Endothelial cell of umbilical vein (primary cell): ENCODE results near the gene PDE1C. TPM values are rescaled to one million over a fixed set of nuclear protein-coding genes. Genes with fewer than 3 reads are reported as not detected.

Experiments used
- BruUV-seq: library from RNA; stranded (reverse); fragments of 400-500 nt; replicated peaks from 2 replicates; lab custom pipeline; 2021; lab: Mats Ljungman, UMichigan
- CTCF ChIA-PET: fragments of 300-600, 350-600 bp; sonication (Branson Sonifier 250); formaldehyde crosslinking; loops from one replicate; lab custom pipeline; 2021; ENCODE audit warnings: antibody characterized with exemption, inconsistent platforms; lab: Charles Lee
- POLR2A ChIA-PET: fragments of 300-600, 350-600 bp; sonication (Branson Sonifier 250); formaldehyde crosslinking; loops from one replicate; lab custom pipeline; 2021; ENCODE audit warnings: antibody characterized with exemption, inconsistent platforms; lab: Charles Lee
- DNase-seq: peaks from one replicate; pipeline ENCODE4 v3.0.0-alpha.2; 2011; ENCODE audit warnings: low read depth, low spot score
- FAIRE-seq: peaks from 2 replicates; lab custom pipeline; 2011; peaks lifted over from hg19 to GRCh38; lab: Jason Lieb, UNC
- H2AFZ ChIP-seq: 2 replicates; pipeline ENCODE4 v1.6.0; 2012; ENCODE audit warnings: low read depth, low read length, control low read depth, inconsistent platforms
- H3K27ac ChIP-seq: 2 replicates; pipeline ENCODE4 v1.5.1; 2011; ENCODE audit warnings: low read depth, mild to moderate bottlenecking, control low read depth, low read length, moderate library complexity; ENCODE audit not compliant: insufficient read depth
- H3K27me3 ChIP-seq, 2 experiments: 2 replicates each; pipeline versions ENCODE4 v1.6.0 to v1.6.1; 2011; ENCODE audit warnings: low read length in 2 of 2, mixed read lengths in 1 of 2; ENCODE audit not compliant: control insufficient read depth in 2 of 2, insufficient read depth in 2 of 2
- H3K36me3 ChIP-seq, 2 experiments: 2 replicates in 1 of 2; 3 replicates in 1 of 2; pipeline ENCODE4 v1.5.1; 2011; ENCODE audit warnings: low read length in 2 of 2, mild to moderate bottlenecking in 1 of 2, moderate library complexity in 1 of 2; ENCODE audit not compliant: control insufficient read depth in 2 of 2, insufficient read depth in 2 of 2; ENCODE audit errors: extremely low read depth in 1 of 2
- H3K4me1 ChIP-seq: 3 replicates; pipeline ENCODE4 v1.5.1; 2011; ENCODE audit warnings: mild to moderate bottlenecking, low read length; ENCODE audit not compliant: control insufficient read depth, insufficient read depth; ENCODE audit errors: extremely low read depth
- H3K4me2 ChIP-seq: 2 replicates; pipeline ENCODE4 v1.6.1; 2011; ENCODE audit warnings: low read length, control low read depth, mixed read lengths; ENCODE audit not compliant: insufficient read depth
- H3K4me3 ChIP-seq, 3 experiments: fragments of 200-600 bp in 1 of 3; sonication (generic), shearing (Covaris generic) in 1 of 3; replicated peaks in 1 of 3; 2 replicates each; pipeline ENCODE4 v1.5.1; 2011 to 2016; ENCODE audit warnings: control low read depth in 3 of 3, low read length in 3 of 3, mild to moderate bottlenecking in 2 of 3, inconsistent platforms in 1 of 3, low read depth in 1 of 3, moderate library complexity in 1 of 3; ENCODE audit not compliant: insufficient read depth in 1 of 3
- H3K79me2 ChIP-seq: 2 replicates; pipeline ENCODE4 v1.6.0; 2012; ENCODE audit warnings: low read length, inconsistent platforms; ENCODE audit not compliant: control insufficient read depth, insufficient read depth
- H3K9ac ChIP-seq: replicated peaks from 2 replicates; pipeline ENCODE3; 2011; ENCODE audit warnings: low read length, control low read depth; ENCODE audit not compliant: insufficient read depth; ENCODE audit errors: extremely low read depth
- H3K9me1 ChIP-seq: replicated peaks from 3 replicates; pipeline ENCODE4 v1.6.0; 2011; ENCODE audit warnings: mild to moderate bottlenecking, low read length; ENCODE audit not compliant: control insufficient read depth, insufficient read depth; ENCODE audit errors: extremely low read depth
- H3K9me3 ChIP-seq: replicated peaks from 2 replicates; pipeline ENCODE4 v1.5.1; 2012; ENCODE audit warnings: low read length, inconsistent platforms; ENCODE audit not compliant: control insufficient read depth, insufficient read depth
- H4K20me1 ChIP-seq: replicated peaks from 2 replicates; pipeline ENCODE3; 2011; ENCODE audit warnings: mild to moderate bottlenecking, low read length; ENCODE audit not compliant: control insufficient read depth, insufficient read depth; ENCODE audit errors: extremely low read depth
- EZH2 ChIP-seq: IDR thresholded peaks from 2 replicates; pipeline ENCODE4 v1.6.1; 2012; ENCODE audit warnings: borderline replicate concordance, low read depth, mild to moderate bottlenecking, moderate library complexity, low read length, inconsistent platforms; ENCODE audit not compliant: severe bottlenecking
- FOS ChIP-seq: IDR thresholded peaks from 2 replicates; pipeline ENCODE4 v1.6.1; 2011; ENCODE audit warnings: mild to moderate bottlenecking, low read length, moderate library complexity, borderline replicate concordance; ENCODE audit not compliant: insufficient read depth
- GATA2 ChIP-seq: IDR thresholded peaks from 2 replicates; pipeline ENCODE4 v1.7.0; 2011; ENCODE audit warnings: low read depth, mild to moderate bottlenecking, moderate library complexity, mixed read lengths, low read length; ENCODE audit not compliant: insufficient read length, insufficient read depth
- JUN ChIP-seq: IDR thresholded peaks from 2 replicates; pipeline ENCODE4 v1.6.1; 2011; ENCODE audit warnings: borderline replicate concordance, low read depth; ENCODE audit not compliant: insufficient read length, insufficient read depth
- MYC ChIP-seq: IDR thresholded peaks from one replicate; pipeline ENCODE4 v1.6.1; 2011; ENCODE audit warnings: mild to moderate bottlenecking, low read depth, low read length
- POLR2A ChIP-seq: IDR thresholded peaks from 2 replicates; pipeline ENCODE4 v1.6.1; 2012; ENCODE audit warnings: low read depth, mild to moderate bottlenecking, control low read depth, low read length
- POLR2AphosphoS5 ChIP-seq: IDR thresholded peaks from 2 replicates; pipeline ENCODE4 v1.6.1; 2012; ENCODE audit warnings: low read depth, mild to moderate bottlenecking, control low read depth, low read length, moderate library complexity; ENCODE audit not compliant: insufficient read depth
- dilution Hi-C: fragments of 300-500 bp; cut with MboI; formaldehyde crosslinking; loops from one replicate; pipeline ENCODE4 v1.15.0; 2019; ENCODE audit warnings: low sequenced_read_pairs; ENCODE audit not compliant: extremely low pct_ligation_motif_present
- intact Hi-C: fragments of 100-400 bp; cut with micrococcal nuclease; formaldehyde crosslinking; loops from one replicate; pipeline ENCODE4 v1.10.0; 2022
- polyA plus RNA-seq, 4 experiments: library from polyadenylated mRNA; depleted of rRNA in 3 of 4; stranded (reverse) in 3 of 4; unstranded in 1 of 4; fragments of >200 nt; gene quantifications; 2 replicates each; pipeline versions ENCODE4 v1.2.1 to v1.2.3, GENCODE V29; 2011 to 2012; ENCODE audit warnings: missing spikeins in 1 of 4
- total RNA-seq: library from RNA; stranded (reverse); gene quantifications from 2 replicates; pipeline ENCODE4 v1.2.3, GENCODE V29; 2021
- TF ChIP-seq, protein P1 (sequence below), 2 donors: IDR thresholded peaks; 1 replicate in 1 of 2; 2 replicates in 1 of 2; pipeline ENCODE4 v1.5.1; 2011; ENCODE audit warnings: low read length in 2 of 2, mild to moderate bottlenecking in 2 of 2, moderate library complexity in 2 of 2, control low read depth in 1 of 2, inconsistent platforms in 1 of 2, low read depth in 1 of 2; ENCODE audit not compliant: insufficient read depth in 1 of 2; ENCODE audit errors: extremely low read depth in 1 of 2
- TF ChIP-seq, protein P2 (sequence below): IDR thresholded peaks from 2 replicates; pipeline ENCODE4 v1.6.1; 2011; ENCODE audit not compliant: insufficient read depth, insufficient read length

The PDE1C gene
- total and polyA plus RNA-seq, 2 donors (not counting 3 experiments of a cell fraction or from before 2014, with no cell fraction given): 0.90 to 3.1 TPM

DNA sequence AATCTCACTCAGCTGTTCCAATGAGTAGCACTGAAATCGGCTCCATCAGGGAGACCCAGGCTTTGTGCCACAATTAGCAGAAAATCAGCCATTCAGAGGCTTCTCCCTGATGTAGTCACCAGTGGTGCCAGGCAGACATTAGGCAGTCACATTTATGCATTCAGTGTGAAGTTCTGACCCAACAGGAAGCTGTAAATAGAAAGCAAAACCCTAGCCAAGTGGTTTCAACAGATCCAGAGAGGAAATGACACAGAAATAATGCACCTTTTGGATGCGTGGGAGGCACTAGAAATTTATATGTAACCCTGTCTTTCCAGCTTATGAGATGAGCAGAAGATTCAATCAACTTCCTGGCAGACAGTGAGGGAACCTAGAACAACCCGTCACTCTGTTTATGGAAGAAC, 186.4 kb downstream of the PDE1C start:
- no peaks in the 10 kb centered on the region for H3K9me3 ChIP-seq
- no peaks in the 10 kb centered on the region for H3K79me2 ChIP-seq
- no peaks in the 10 kb centered on the region for H3K9me1 ChIP-seq
- peak overlapping the region; percentile 5 for H3K4me2 ChIP-seq
- BruUV-seq: no TSS peak
- peak; percentile 31 for FAIRE-seq
- POLR2A ChIA-PET: no interaction called here
- no peak overlapping the region for H3K4me3 ChIP-seq
- no peaks in the 10 kb centered on the region for H3K36me3 ChIP-seq
- peak; percentile 25 for DNase-seq
- TF ChIP-seq, protein P1, sequence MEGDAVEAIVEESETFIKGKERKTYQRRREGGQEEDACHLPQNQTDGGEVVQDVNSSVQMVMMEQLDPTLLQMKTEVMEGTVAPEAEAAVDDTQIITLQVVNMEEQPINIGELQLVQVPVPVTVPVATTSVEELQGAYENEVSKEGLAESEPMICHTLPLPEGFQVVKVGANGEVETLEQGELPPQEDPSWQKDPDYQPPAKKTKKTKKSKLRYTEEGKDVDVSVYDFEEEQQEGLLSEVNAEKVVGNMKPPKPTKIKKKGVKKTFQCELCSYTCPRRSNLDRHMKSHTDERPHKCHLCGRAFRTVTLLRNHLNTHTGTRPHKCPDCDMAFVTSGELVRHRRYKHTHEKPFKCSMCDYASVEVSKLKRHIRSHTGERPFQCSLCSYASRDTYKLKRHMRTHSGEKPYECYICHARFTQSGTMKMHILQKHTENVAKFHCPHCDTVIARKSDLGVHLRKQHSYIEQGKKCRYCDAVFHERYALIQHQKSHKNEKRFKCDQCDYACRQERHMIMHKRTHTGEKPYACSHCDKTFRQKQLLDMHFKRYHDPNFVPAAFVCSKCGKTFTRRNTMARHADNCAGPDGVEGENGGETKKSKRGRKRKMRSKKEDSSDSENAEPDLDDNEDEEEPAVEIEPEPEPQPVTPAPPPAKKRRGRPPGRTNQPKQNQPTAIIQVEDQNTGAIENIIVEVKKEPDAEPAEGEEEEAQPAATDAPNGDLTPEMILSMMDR (IDR thresholded peaks at IDR 0.05; ENCODE audit: extremely low read depth in 1 of 2, insufficient read depth in 1 of 2, low read depth in 1 of 2, low read length in 2 of 2): no peak
- TF ChIP-seq FOS: peak; percentile 15
- TF ChIP-seq GATA2: no peak
- H3K27ac ChIP-seq: no peak overlapping the region
- dilution Hi-C loops (no loop called here), intact Hi-C loops (no loop called here)
- CTCF ChIA-PET: interaction anchor here (0.8 to 2.0 kb wide), 6 partner anchors 8 to 101 kb away, joined by 3 to 8 read pairs (median 3); no protein-coding TSS in a partner anchor
- peak overlapping the region; percentile 72 for H2AFZ ChIP-seq
- peaks cover 5% of the 10 kb centered on the region for H3K4me1 ChIP-seq
- no peak overlapping the region for H3K9ac ChIP-seq
- no peaks in the 10 kb centered on the region for H3K27me3 ChIP-seq
- H4K20me1 ChIP-seq: no peaks in the 10 kb centered on the region

DNA sequence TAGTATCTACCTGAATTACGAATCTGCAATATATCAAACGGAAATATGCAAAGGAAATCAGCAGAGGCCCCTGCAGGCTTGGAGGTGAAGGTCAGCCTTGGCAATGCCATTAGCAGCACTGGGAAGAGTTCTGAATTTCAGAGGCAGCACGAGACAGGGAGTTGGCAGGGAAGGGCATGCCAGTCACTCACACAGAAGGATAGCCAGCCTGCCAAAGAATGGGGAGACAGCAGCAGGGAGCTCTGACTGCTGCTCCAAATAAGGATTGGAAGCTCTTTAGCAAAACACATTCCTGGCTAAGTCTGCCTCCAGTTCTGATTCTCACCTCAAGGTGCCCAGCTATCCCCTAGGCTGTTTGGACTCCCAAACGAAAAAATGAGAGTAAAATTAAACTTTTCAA, 188.0 kb downstream of the PDE1C start:
- Histone ChIP-seq H4K20me1 (no peaks in the 10 kb centered on the region), H2AFZ (peak overlapping the region; percentile 51), H3K9me3 (no peaks in the 10 kb centered on the region), H3K4me1 (peaks cover 5% of the 10 kb centered on the region), H3K4me2 (no peak overlapping the region), H3K9ac (no peak overlapping the region), H3K4me3 (no peak overlapping the region), H3K27ac (no peak overlapping the region), H3K27me3 (no peaks in the 10 kb centered on the region), H3K9me1 (no peaks in the 10 kb centered on the region), H3K36me3 (no peaks in the 10 kb centered on the region), H3K79me2 (no peaks in the 10 kb centered on the region)
- BruUV-seq: no TSS peak
- dilution Hi-C loops (no loop called here), intact Hi-C loops (no loop called here)
- CTCF ChIA-PET: interaction anchor here (1.3 to 1.4 kb wide), 3 partner anchors 56 to 186 kb away, joined by 3 read pairs; no protein-coding TSS in a partner anchor
- TF ChIP-seq, protein P2, sequence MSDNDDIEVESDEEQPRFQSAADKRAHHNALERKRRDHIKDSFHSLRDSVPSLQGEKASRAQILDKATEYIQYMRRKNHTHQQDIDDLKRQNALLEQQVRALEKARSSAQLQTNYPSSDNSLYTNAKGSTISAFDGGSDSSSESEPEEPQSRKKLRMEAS: no peak
- TF ChIP-seq, protein P1 (IDR thresholded peaks at IDR 0.05; ENCODE audit: extremely low read depth in 1 of 2, insufficient read depth in 1 of 2, low read depth in 1 of 2, low read length in 2 of 2): no peak
- TF ChIP-seq JUN (no peak), POLR2AphosphoS5 (no peak), EZH2 (no peak), GATA2 (no peak), POLR2A (no peak), MYC (no peak), FOS (no peak)
- POLR2A ChIA-PET: no interaction called here
- FAIRE-seq (no peak), DNase-seq (no peak)
